ENCODE results near the gene HAGH.

The HAGH gene

DNA sequence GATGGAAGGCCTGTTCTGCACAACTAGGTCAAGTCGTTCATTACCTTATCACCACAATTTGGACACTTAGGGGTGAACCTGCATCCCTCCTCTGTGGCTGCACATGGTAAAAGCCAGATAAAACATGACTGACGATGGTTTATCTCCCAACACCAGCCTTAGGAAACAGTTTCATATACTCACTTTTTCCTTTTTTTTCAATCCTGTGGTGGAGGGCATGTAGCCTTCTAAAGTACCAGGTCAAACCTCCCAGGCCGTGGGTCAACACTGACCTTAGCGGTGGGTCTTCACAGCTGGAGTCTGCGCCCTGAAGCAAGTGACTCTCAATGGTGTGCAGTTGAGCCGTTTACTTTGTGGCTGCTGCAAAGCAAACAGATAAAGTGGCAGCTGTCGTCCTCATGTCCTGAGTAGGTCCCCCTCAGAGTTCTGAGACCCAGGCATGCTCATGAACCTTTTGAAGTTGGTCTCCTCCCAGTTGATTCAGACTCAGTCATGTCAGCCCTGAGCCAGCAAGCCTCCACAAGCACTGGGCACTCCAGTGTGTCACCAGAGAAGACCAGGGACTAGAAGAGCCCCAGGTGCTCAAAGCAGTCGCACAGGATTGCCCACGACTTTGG is 6.3 kb upstream of the HAGH start:
- no peak for TF ChIP-seq ZNF626 (tag by site-specific recombination; IDR thresholded peaks at IDR 0.05)
- TF ChIP-seq PRDM10 (tag by site-specific recombination; IDR thresholded peaks at IDR 0.05) = 0 out of 2 replicates have a peak, but pooled peaks have one; percentile 27
- TF ChIP-seq ZNF324 (tag by site-specific recombination; IDR thresholded peaks at IDR 0.05) = no peak
- no peak for TF ChIP-seq ZNF354C (tag by site-specific recombination; IDR thresholded peaks at IDR 0.05; ENCODE audit: borderline replicate concordance, low read depth)
- TF ChIP-seq PRDM2 (tag by site-specific recombination; IDR thresholded peaks at IDR 0.05; ENCODE audit: borderline replicate concordance) = no peak
- TF ChIP-seq, protein P1, sequence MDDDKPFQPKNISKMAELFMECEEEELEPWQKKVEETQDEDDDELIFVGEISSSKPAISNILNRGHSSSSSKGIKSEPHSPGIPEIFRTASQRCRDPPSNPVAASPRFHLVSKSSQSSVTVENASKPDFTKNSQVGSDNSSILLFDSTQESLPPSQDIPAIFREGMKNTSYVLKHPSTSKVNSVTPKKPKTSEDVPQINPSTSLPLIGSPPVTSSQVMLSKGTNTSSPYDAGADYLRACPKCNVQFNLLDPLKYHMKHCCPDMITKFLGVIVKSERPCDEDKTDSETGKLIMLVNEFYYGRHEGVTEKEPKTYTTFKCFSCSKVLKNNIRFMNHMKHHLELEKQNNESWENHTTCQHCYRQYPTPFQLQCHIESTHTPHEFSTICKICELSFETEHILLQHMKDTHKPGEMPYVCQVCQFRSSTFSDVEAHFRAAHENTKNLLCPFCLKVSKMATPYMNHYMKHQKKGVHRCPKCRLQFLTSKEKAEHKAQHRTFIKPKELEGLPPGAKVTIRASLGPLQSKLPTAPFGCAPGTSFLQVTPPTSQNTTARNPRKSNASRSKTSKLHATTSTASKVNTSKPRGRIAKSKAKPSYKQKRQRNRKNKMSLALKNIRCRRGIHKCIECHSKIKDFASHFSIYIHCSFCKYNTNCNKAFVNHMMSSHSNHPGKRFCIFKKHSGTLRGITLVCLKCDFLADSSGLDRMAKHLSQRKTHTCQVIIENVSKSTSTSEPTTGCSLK (tag by site-specific recombination; IDR thresholded peaks at IDR 0.05) = no peak
- TF ChIP-seq SALL2 (tag by site-specific recombination; IDR thresholded peaks at IDR 0.05; ENCODE audit: borderline replicate concordance) = no peak
- TF ChIP-seq ZIC2 (tag by site-specific recombination; IDR thresholded peaks at IDR 0.05) = peak; percentile 41
- peak; percentile 88 for TF ChIP-seq GLIS1 (tag by site-specific recombination; IDR thresholded peaks at IDR 0.05)
- H3K9me3 ChIP-seq (ENCODE audit: control insufficient read depth, insufficient read depth, low read depth, low read length) = no peaks in the 10 kb centered on the region

GRCh38 chr16:1831186-1832075 is 4.8 kb upstream of the HAGH start:
- ChIA-PET CTCF (interaction anchor here (0.6 kb wide), 1 partner anchor 16 kb away, joined by 3 read pairs; no protein-coding TSS in a partner anchor), POLR2A (no interaction called here)
- Histone ChIP-seq H3K9me3 (ENCODE audit: control insufficient read depth, insufficient read depth, low read depth, low read length) (no peaks in the 10 kb centered on the region), H3K4me3 (ENCODE audit: low read depth, low read length) (no peak overlapping the region), H3K36me3 (ENCODE audit: control insufficient read depth in 2 of 2, insufficient read depth in 1 of 2, low read length in 2 of 2) (peaks cover 0 to 15% of the 10 kb centered on the region in 2 experiments; a peak in 1 of 3 replicates), H3K4me1 (ENCODE audit: control insufficient read depth, insufficient read depth, low read length) (no peaks in the 10 kb centered on the region), H3K27ac (ENCODE audit: extremely low read depth, low read depth, low read length) (no peak overlapping the region)
- TF ChIP-seq ZNF600 (tag by site-specific recombination; IDR thresholded peaks at IDR 0.05) (no peak), ZNF510 (tag by site-specific recombination; IDR thresholded peaks at IDR 0.05; ENCODE audit: insufficient replicate concordance) (no peak), ZNF48 (tag by site-specific recombination; IDR thresholded peaks at IDR 0.05) (no peak), IKZF3 (tag by site-specific recombination; IDR thresholded peaks at IDR 0.05) (no peak), ZBTB48 (tag by site-specific recombination; IDR thresholded peaks at IDR 0.05) (no peak), ZNF776 (tag by site-specific recombination; IDR thresholded peaks at IDR 0.05; ENCODE audit: borderline replicate concordance) (no peak), YY2 (tag by site-specific recombination; IDR thresholded peaks at IDR 0.05) (no peak), ZBTB21 (tag by site-specific recombination; IDR thresholded peaks at IDR 0.05) (no peak), ZNF501 (tag by site-specific recombination; IDR thresholded peaks at IDR 0.05) (no peak)
- TF ChIP-seq, protein P2, sequence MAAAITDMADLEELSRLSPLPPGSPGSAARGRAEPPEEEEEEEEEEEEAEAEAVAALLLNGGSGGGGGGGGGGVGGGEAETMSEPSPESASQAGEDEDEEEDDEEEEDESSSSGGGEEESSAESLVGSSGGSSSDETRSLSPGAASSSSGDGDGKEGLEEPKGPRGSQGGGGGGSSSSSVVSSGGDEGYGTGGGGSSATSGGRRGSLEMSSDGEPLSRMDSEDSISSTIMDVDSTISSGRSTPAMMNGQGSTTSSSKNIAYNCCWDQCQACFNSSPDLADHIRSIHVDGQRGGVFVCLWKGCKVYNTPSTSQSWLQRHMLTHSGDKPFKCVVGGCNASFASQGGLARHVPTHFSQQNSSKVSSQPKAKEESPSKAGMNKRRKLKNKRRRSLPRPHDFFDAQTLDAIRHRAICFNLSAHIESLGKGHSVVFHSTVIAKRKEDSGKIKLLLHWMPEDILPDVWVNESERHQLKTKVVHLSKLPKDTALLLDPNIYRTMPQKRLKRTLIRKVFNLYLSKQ (tag by site-specific recombination; IDR thresholded peaks at IDR 0.05; ENCODE audit: borderline replicate concordance) = no peak

More for the DNA sequence above, 6.3 kb upstream of the HAGH start:
- no peak overlapping the region for H3K4me3 ChIP-seq (ENCODE audit: low read depth, low read length)
- H3K27ac ChIP-seq (ENCODE audit: extremely low read depth, low read depth, low read length) = no peak overlapping the region
- peaks cover 0 to 15% of the 10 kb centered on the region in 2 experiments; a peak in 1 of 3 replicates for H3K36me3 ChIP-seq (ENCODE audit: control insufficient read depth in 2 of 2, insufficient read depth in 1 of 2, low read length in 2 of 2)
- no peaks in the 10 kb centered on the region for H3K4me1 ChIP-seq (ENCODE audit: control insufficient read depth, insufficient read depth, low read length)
- POLR2A ChIA-PET = no interaction called here
- CTCF ChIA-PET = interaction anchor here (1.0 kb wide), 1 partner anchor 33 kb away, joined by 3 read pairs; no protein-coding TSS in a partner anchor

Data from HEK293 (cell line).